GM21786 (cell line): ENCODE measurements around the gene KCNC2.

Experiments
- ATAC-seq: cut with Tn5 transposase; IDR thresholded peaks from one replicate; pipeline ENCODE4 v1.9.1; 2021; ENCODE audit not compliant: unreplicated experiment

KCNC2 gene

GRCh38 chr12:75065482-75065881, 144.2 kb downstream of the KCNC2 start:
- ATAC-seq = no peak

GRCh38 chr12:75062691-75063090, 146.9 kb downstream of the KCNC2 start:
- no peak for ATAC-seq

- ATAC-seq = no peak
These were observed 151.4 kb downstream of the KCNC2 start for GRCh38 chr12:75058228-75058627.

GRCh38 chr12:75048767-75049166, 160.9 kb downstream of the KCNC2 start:
- ATAC-seq = no peak

GRCh38 chr12:75047885-75048525, 161.6 kb downstream of the KCNC2 start:
- ATAC-seq = no peak

GRCh38 chr12:75042125-75042524, 167.5 kb downstream of the KCNC2 start:
- ATAC-seq = no peak

GRCh38 chr12:75041472-75041871, 168.2 kb downstream of the KCNC2 start:
- no peak for ATAC-seq

GRCh38 chr12:75020068-75020557, 189.5 kb downstream of the KCNC2 start:
- ATAC-seq = no peak

- no peak for ATAC-seq
These were observed 198.5 kb downstream of the KCNC2 start for GRCh38 chr12:75011120-75011519.

GRCh38 chr12:75007133-75007532, 202.5 kb downstream of the KCNC2 start:
- ATAC-seq = no peak

GRCh38 chr12:75000120-75000519, 209.5 kb downstream of the KCNC2 start:
- ATAC-seq = no peak

- no peak for ATAC-seq
These were observed 210.2 kb downstream of the KCNC2 start for GRCh38 chr12:74999474-74999873.
